K562 (cell line): ENCODE measurements around the gene CCDC82. TPM values are rescaled to one million over a fixed set of nuclear protein-coding genes. Genes with fewer than 3 reads are reported as not detected.

Experiments
- CREM ChIP-seq: IDR thresholded peaks from 2 replicates; pipeline ENCODE4 v1.6.1; 2014; ENCODE audit warnings: antibody characterized with exemption, low read depth
- FOXK1 ChIP-seq: sonication (generic); formaldehyde crosslinking; IDR thresholded peaks from 2 replicates; pipeline ENCODE4 v1.8.0; 2022; ENCODE audit warnings: missing genetic modification reagents, mild to moderate bottlenecking, borderline replicate concordance
- MYNN ChIP-seq, 2 experiments: sonication (generic); formaldehyde crosslinking in 1 of 2; IDR thresholded peaks; 2 replicates each; pipeline versions ENCODE4 v1.5.0 to v1.6.1; 2016 to 2020; ENCODE audit warnings: antibody characterized with exemption in 1 of 2, missing genetic modification reagents in 1 of 2
- NBN ChIP-seq: fragments of 450-650 bp; IDR thresholded peaks from 2 replicates; pipeline ENCODE4 v1.6.1; 2016; ENCODE audit warnings: low read depth, mild to moderate bottlenecking
- NCOA4 ChIP-seq: fragments of 450-650 bp; IDR thresholded peaks from 2 replicates; pipeline ENCODE4 v1.6.1; 2018; ENCODE audit warnings: mild to moderate bottlenecking; ENCODE audit not compliant: partially characterized antibody
- SETDB1 ChIP-seq: IDR thresholded peaks from one replicate; pipeline ENCODE4 v1.6.1; 2012; ENCODE audit warnings: low read length, control low read depth, inconsistent platforms
- SP1 ChIP-seq: sonication (generic); formaldehyde crosslinking; IDR thresholded peaks from 2 replicates; pipeline ENCODE4 v1.8.1; 2022; ENCODE audit warnings: mild to moderate bottlenecking, missing genetic modification reagents
- SREBF1 ChIP-seq: fragments of 150-350 bp; IDR thresholded peaks from 2 replicates; pipeline ENCODE4 v1.6.1; 2014; ENCODE audit warnings: antibody characterized with exemption, low read depth, low read length, borderline replicate concordance
- ZNF282 ChIP-seq: sonication (generic); formaldehyde crosslinking; IDR thresholded peaks from 2 replicates; pipeline ENCODE4 v1.8.1; 2023; ENCODE audit warnings: missing genetic modification reagents
- ZNF561 ChIP-seq: fragments of 450-650 bp; formaldehyde crosslinking; conservative IDR thresholded peaks from 2 replicates; pipeline ENCODE4 v1.4.0; 2020; ENCODE audit warnings: mild to moderate bottlenecking, moderate library complexity
- ZNF695 ChIP-seq: fragments of 450-650 bp; formaldehyde crosslinking; IDR thresholded peaks from 2 replicates; pipeline ENCODE4 v1.4.0; 2020; ENCODE audit warnings: mild to moderate bottlenecking, moderate library complexity
- ZNF707 ChIP-seq: fragments of 250-450 bp; sonication (Bioruptor Pico); conservative IDR thresholded peaks from 2 replicates; pipeline ENCODE4 v1.8.0; 2022; ENCODE audit warnings: inconsistent platforms, mild to moderate bottlenecking, moderate library complexity
- polyA plus RNA-seq, 8 experiments: library from polyadenylated mRNA; depleted of rRNA in 4 of 8; stranded (reverse) in 5 of 8; unstranded in 3 of 8; fragments of >200 nt; fragmentation: Nextera tagmentation in 2 of 8; fragmentation: Illumina TruSeq in 1 of 8; extraction: Ambion mirVana in 2 of 8; extraction: Trizol in 1 of 8; gene quantifications; 2 replicates each; pipeline versions ENCODE4 v1.2.1 to v1.2.3, GENCODE V29; 2011 to 2014; ENCODE audit warnings: inconsistent platforms in 1 of 8, missing spikeins in 1 of 8
- total RNA-seq, 7 experiments: library from RNA; depleted of rRNA in 6 of 7; stranded (reverse); fragments of >200 nt in 6 of 7; fragmentation: Illumina TruSeq in 2 of 7; extraction: Trizol in 2 of 7; gene quantifications; 2 replicates each; pipeline versions ENCODE4 v1.2.1 to v1.2.3, GENCODE V29; 2011 to 2021; ENCODE audit warnings: low replicate concordance in 1 of 7
- TF ChIP-seq, protein P1 (sequence below): sonication (generic); formaldehyde crosslinking; IDR thresholded peaks from 2 replicates; pipeline ENCODE4 v1.8.1; 2022; ENCODE audit warnings: missing genetic modification reagents
- TF ChIP-seq, protein P2 (sequence below): fragments of 450-650 bp; IDR thresholded peaks from 2 replicates; pipeline ENCODE4 v1.6.1; 2017; ENCODE audit warnings: antibody characterized with exemption, mild to moderate bottlenecking
- TF ChIP-seq, protein P3 (sequence below): sonication (generic); formaldehyde crosslinking; IDR thresholded peaks from 2 replicates; pipeline ENCODE4 v1.8.0; 2023; ENCODE audit warnings: missing genetic modification reagents, mild to moderate bottlenecking, borderline replicate concordance
- TF ChIP-seq, protein P4 (sequence below): sonication (generic); formaldehyde crosslinking; IDR thresholded peaks from 2 replicates; pipeline ENCODE4 v1.8.1; 2023; ENCODE audit warnings: mild to moderate bottlenecking, missing genetic modification reagents

The CCDC82 gene
- total and polyA plus RNA-seq, 9 of the 15 experiments (the other 6 are each of a cell fraction or from before 2014, with no cell fraction given), result 12.5 to 51.3 (median 24.5) TPM

DNA sequence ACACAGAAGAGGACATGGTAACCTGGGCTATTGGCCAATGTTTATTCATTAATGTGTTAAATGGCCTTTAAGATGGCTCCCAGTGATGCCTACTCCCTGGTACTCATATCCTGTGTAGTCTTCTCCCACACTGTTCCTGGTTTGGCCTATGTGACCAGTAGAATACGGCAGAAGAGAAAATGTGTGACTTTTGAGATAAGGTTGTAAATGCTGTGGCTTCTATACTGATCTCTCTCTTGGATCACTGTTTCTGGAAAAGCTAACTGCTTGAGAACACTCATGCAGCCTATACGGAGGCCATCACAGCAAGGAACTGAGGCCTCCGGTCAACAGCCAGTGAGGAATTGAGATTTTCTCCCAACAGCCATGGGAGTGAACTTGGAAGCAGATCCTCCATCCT lies 70.9 kb downstream of the CCDC82 start (continued):
- TF ChIP-seq NCOA4 (no peak), ZNF561 (CRISPR knock-in tag) (no peak), NBN (peak; percentile 52; the same call in 1 of the 2 replicates), SREBF1 (no peak), MYNN (IDR thresholded peaks at IDR 0.05) (0 out of 2 replicates have a peak, but pooled peaks have one; percentile 33), MYNN (CRISPR knock-in tag; IDR thresholded peaks at IDR 0.05) (no peak), ZNF282 (CRISPR knock-in tag) (no peak), CREM (0 out of 2 replicates have a peak, but pooled peaks have one; percentile 25), FOXK1 (CRISPR knock-in tag) (no peak), SETDB1 (no peak), ZNF695 (CRISPR knock-in tag) (no peak), ZNF707 (CRISPR knock-in tag) (no peak), SP1 (CRISPR knock-in tag) (no peak)
- TF ChIP-seq, protein P1, sequence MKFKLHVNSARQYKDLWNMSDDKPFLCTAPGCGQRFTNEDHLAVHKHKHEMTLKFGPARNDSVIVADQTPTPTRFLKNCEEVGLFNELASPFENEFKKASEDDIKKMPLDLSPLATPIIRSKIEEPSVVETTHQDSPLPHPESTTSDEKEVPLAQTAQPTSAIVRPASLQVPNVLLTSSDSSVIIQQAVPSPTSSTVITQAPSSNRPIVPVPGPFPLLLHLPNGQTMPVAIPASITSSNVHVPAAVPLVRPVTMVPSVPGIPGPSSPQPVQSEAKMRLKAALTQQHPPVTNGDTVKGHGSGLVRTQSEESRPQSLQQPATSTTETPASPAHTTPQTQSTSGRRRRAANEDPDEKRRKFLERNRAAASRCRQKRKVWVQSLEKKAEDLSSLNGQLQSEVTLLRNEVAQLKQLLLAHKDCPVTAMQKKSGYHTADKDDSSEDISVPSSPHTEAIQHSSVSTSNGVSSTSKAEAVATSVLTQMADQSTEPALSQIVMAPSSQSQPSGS (CRISPR knock-in tag), result no peak
- TF ChIP-seq, protein P2, sequence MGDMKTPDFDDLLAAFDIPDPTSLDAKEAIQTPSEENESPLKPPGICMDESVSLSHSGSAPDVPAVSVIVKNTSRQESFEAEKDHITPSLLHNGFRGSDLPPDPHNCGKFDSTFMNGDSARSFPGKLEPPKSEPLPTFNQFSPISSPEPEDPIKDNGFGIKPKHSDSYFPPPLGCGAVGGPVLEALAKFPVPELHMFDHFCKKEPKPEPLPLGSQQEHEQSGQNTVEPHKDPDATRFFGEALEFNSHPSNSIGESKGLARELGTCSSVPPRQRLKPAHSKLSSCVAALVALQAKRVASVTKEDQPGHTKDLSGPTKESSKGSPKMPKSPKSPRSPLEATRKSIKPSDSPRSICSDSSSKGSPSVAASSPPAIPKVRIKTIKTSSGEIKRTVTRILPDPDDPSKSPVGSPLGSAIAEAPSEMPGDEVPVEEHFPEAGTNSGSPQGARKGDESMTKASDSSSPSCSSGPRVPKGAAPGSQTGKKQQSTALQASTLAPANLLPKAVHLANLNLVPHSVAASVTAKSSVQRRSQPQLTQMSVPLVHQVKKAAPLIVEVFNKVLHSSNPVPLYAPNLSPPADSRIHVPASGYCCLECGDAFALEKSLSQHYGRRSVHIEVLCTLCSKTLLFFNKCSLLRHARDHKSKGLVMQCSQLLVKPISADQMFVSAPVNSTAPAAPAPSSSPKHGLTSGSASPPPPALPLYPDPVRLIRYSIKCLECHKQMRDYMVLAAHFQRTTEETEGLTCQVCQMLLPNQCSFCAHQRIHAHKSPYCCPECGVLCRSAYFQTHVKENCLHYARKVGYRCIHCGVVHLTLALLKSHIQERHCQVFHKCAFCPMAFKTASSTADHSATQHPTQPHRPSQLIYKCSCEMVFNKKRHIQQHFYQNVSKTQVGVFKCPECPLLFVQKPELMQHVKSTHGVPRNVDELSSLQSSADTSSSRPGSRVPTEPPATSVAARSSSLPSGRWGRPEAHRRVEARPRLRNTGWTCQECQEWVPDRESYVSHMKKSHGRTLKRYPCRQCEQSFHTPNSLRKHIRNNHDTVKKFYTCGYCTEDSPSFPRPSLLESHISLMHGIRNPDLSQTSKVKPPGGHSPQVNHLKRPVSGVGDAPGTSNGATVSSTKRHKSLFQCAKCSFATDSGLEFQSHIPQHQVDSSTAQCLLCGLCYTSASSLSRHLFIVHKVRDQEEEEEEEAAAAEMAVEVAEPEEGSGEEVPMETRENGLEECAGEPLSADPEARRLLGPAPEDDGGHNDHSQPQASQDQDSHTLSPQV, result peak; percentile 81
- TF ChIP-seq, protein P3, sequence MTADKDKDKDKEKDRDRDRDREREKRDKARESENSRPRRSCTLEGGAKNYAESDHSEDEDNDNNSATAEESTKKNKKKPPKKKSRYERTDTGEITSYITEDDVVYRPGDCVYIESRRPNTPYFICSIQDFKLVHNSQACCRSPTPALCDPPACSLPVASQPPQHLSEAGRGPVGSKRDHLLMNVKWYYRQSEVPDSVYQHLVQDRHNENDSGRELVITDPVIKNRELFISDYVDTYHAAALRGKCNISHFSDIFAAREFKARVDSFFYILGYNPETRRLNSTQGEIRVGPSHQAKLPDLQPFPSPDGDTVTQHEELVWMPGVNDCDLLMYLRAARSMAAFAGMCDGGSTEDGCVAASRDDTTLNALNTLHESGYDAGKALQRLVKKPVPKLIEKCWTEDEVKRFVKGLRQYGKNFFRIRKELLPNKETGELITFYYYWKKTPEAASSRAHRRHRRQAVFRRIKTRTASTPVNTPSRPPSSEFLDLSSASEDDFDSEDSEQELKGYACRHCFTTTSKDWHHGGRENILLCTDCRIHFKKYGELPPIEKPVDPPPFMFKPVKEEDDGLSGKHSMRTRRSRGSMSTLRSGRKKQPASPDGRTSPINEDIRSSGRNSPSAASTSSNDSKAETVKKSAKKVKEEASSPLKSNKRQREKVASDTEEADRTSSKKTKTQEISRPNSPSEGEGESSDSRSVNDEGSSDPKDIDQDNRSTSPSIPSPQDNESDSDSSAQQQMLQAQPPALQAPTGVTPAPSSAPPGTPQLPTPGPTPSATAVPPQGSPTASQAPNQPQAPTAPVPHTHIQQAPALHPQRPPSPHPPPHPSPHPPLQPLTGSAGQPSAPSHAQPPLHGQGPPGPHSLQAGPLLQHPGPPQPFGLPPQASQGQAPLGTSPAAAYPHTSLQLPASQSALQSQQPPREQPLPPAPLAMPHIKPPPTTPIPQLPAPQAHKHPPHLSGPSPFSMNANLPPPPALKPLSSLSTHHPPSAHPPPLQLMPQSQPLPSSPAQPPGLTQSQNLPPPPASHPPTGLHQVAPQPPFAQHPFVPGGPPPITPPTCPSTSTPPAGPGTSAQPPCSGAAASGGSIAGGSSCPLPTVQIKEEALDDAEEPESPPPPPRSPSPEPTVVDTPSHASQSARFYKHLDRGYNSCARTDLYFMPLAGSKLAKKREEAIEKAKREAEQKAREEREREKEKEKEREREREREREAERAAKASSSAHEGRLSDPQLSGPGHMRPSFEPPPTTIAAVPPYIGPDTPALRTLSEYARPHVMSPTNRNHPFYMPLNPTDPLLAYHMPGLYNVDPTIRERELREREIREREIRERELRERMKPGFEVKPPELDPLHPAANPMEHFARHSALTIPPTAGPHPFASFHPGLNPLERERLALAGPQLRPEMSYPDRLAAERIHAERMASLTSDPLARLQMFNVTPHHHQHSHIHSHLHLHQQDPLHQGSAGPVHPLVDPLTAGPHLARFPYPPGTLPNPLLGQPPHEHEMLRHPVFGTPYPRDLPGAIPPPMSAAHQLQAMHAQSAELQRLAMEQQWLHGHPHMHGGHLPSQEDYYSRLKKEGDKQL (CRISPR knock-in tag), result no peak
- TF ChIP-seq, protein P4, sequence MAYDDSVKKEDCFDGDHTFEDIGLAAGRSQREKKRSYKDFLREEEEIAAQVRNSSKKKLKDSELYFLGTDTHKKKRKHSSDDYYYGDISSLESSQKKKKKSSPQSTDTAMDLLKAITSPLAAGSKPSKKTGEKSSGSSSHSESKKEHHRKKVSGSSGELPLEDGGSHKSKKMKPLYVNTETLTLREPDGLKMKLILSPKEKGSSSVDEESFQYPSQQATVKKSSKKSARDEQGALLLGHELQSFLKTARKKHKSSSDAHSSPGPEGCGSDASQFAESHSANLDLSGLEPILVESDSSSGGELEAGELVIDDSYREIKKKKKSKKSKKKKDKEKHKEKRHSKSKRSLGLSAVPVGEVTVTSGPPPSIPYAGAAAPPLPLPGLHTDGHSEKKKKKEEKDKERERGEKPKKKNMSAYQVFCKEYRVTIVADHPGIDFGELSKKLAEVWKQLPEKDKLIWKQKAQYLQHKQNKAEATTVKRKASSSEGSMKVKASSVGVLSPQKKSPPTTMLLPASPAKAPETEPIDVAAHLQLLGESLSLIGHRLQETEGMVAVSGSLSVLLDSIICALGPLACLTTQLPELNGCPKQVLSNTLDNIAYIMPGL (CRISPR knock-in tag), result no peak
